BLaER1 treated with 17β-estradiol and CSF1 and Interleukin-3, amounts not matched to agents 10 nM and 100 nM (cell line): ENCODE data around the gene CR1L.

Experiments used
- H3K27ac ChIP-seq, 11 experiments: shearing (Covaris generic); formaldehyde crosslinking; 2 replicates each; pipeline ENCODE4 v1.8.1; 2022
- H3K27me3 ChIP-seq, 11 experiments: shearing (Covaris generic); formaldehyde crosslinking; 2 replicates each; pipeline ENCODE4 v1.8.1; 2022
- H3K36me3 ChIP-seq, 11 experiments: shearing (Covaris generic); formaldehyde crosslinking; 2 replicates each; pipeline ENCODE4 v1.8.1; 2022
- H3K4me1 ChIP-seq, 10 experiments: shearing (Covaris generic); formaldehyde crosslinking; 2 replicates each; pipeline ENCODE4 v1.8.1; 2022
- H3K4me2 ChIP-seq, 11 experiments: shearing (Covaris generic); formaldehyde crosslinking; 2 replicates each; pipeline ENCODE4 v1.8.1; 2022
- H3K4me3 ChIP-seq, 10 experiments: shearing (Covaris generic); formaldehyde crosslinking; 2 replicates each; pipeline ENCODE4 v1.8.1; 2022
- H3K9ac ChIP-seq, 11 experiments: shearing (Covaris generic); formaldehyde crosslinking; 2 replicates each; pipeline ENCODE4 v1.8.1; 2022
- H3K9me3 ChIP-seq, 11 experiments: shearing (Covaris generic); formaldehyde crosslinking; replicated peaks in 1 of 11; 2 replicates each; pipeline ENCODE4 v1.8.1; 2022
- H4K20me1 ChIP-seq, 11 experiments: shearing (Covaris generic); formaldehyde crosslinking; 2 replicates each; pipeline ENCODE4 v1.8.1; 2022
- Cebpa-rat ChIP-seq, 11 experiments: shearing (Covaris generic); IDR thresholded peaks; 2 replicates each; pipeline ENCODE4 v1.8.1; 2022

The CR1L gene

DNA sequence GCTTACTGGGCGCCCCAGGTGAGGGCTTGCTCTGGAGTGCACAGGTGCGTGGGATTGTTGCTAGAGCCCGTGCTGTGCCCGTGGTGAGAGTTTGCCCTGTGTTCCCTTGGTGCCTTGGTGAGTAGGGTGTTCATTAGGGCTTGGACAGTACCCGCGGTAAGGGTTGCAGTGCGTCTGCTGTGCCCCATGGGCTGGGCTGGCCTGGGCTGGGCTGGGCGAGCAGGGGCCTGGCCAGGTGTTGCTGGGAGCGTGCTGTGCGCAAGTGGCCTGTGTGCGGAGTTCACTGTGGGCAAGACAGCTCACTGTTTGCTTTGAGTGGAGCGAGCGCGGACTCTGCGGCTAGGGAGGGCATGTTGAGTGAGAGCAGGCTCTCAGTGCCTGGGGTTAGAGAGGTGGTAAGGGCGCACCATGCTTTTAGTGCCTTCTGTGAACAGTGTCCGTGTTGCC is 725 bp downstream of the CR1L start:
- Histone ChIP-seq H3K36me3 (no peaks in the 10 kb centered on the region), H3K4me2 (no peak overlapping the region), H3K9me3 (peaks cover 0 to 13% (median 11%) of the 10 kb centered on the region in 11 experiments; a peak in 16 of 22 replicates), H3K9ac (no peak overlapping the region), H3K4me1 (no peaks in the 10 kb centered on the region), H3K27ac (no peak overlapping the region), H4K20me1 (no peaks in the 10 kb centered on the region), H3K27me3 (no peaks in the 10 kb centered on the region), H3K4me3 (no peak overlapping the region)
- no peak for TF ChIP-seq Cebpa-rat (IDR thresholded peaks at IDR 0.05)

DNA sequence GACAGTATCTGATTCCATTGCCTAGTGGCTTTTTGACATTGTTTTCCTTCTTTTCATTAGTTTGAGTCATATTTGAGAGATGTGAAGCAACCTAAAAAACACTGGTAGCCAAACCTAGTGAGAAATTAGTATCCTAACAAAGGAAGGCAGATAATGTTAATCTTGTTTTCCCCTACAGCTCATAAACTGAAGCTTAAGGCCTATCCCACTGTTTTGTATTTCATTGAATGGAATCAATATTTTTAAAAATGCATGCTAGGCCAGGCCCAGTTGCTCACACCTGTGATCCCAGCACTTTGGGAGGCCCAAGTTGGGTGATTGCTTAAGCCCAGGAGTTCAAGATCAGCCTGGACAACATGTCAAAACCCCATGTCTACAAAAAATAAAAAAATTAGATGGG is 1.2 kb downstream of the CR1L start:
- H3K36me3 ChIP-seq: no peaks in the 10 kb centered on the region
- H3K4me1 ChIP-seq: no peaks in the 10 kb centered on the region
- H4K20me1 ChIP-seq: no peaks in the 10 kb centered on the region
- peaks cover 0 to 13% (median 11%) of the 10 kb centered on the region in 11 experiments; a peak in 16 of 22 replicates for H3K9me3 ChIP-seq
- no peak for TF ChIP-seq Cebpa-rat (IDR thresholded peaks at IDR 0.05)
- no peak overlapping the region for H3K27ac ChIP-seq
- no peak overlapping the region for H3K4me3 ChIP-seq
- no peak overlapping the region for H3K9ac ChIP-seq
- H3K4me2 ChIP-seq: no peak overlapping the region
- no peaks in the 10 kb centered on the region for H3K27me3 ChIP-seq

DNA sequence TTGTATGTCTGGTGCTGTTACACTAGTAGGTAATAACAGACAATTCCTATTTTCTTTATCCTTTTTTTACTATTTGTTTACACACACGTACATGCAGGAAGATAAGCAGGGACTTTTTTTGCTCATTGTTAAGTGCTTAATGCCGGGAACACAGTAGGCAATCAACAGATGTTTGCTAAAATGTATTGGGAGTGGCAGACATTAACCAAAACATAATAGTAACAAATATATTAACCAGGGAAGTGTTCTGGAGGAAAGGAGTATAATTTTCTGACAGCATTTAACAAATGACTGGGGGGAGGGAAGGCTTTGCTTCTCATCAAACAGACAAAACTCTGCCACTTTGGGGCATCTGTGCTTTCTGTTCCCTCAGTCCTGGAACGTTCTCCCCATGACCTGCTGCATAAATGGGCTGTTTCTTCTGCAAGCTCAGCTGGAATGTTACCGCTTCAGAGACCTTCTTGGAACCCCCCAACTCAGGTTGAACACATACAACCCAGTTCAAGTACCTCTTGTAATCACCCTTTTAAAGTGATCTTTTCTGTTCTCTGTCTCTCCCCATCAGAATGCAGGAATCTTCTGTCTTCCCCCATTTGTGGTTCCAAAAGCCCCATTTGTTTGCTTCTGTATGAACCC is 2.1 kb downstream of the CR1L start:
- Histone ChIP-seq H3K36me3 (no peaks in the 10 kb centered on the region), H3K27ac (no peak overlapping the region), H3K4me3 (no peak overlapping the region), H3K9me3 (peaks cover 0 to 13% (median 11%) of the 10 kb centered on the region in 11 experiments; a peak in 16 of 22 replicates), H4K20me1 (no peaks in the 10 kb centered on the region), H3K4me1 (no peaks in the 10 kb centered on the region), H3K4me2 (no peak overlapping the region), H3K27me3 (no peaks in the 10 kb centered on the region), H3K9ac (no peak overlapping the region)
- TF ChIP-seq Cebpa-rat (IDR thresholded peaks at IDR 0.05): no peak

DNA sequence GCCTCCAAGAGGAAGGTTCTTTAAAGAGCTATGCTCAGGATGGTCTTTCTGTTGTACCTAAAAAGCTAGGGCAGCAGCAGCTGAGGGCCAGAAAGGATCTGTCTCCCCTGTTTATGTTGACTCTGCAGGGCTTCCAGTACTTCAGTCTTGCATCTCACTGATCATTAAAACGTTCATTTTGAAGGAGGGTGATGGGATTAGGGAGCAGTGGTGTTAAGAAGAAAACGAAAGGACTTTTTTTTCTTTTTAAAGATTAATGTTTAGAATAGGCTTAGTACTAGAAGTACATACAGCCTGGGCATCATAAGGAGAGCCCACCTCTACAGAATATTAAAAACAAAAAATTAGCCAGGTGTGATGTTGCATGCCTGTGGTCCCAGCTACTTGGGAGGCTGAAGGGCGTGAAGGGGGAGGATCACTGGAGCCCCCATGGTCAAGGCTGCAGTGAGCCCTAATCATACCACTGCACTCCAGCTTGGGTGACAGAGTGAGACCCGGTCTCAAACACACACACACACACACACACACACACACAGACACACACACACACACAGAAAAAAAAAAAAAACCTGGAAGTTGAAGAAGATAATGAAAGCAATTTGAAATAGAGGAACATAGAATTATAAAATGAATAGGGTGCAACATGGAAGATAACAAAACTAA is 2.9 kb downstream of the CR1L start:
- Histone ChIP-seq H3K9me3 (peaks cover 0 to 13% (median 11%) of the 10 kb centered on the region in 11 experiments; a peak in 16 of 22 replicates), H3K36me3 (no peaks in the 10 kb centered on the region), H4K20me1 (no peaks in the 10 kb centered on the region), H3K27me3 (no peaks in the 10 kb centered on the region), H3K4me1 (no peaks in the 10 kb centered on the region), H3K9ac (no peak overlapping the region), H3K27ac (no peak overlapping the region), H3K4me3 (no peak overlapping the region), H3K4me2 (no peak overlapping the region)
- TF ChIP-seq Cebpa-rat (IDR thresholded peaks at IDR 0.05): no peak

DNA sequence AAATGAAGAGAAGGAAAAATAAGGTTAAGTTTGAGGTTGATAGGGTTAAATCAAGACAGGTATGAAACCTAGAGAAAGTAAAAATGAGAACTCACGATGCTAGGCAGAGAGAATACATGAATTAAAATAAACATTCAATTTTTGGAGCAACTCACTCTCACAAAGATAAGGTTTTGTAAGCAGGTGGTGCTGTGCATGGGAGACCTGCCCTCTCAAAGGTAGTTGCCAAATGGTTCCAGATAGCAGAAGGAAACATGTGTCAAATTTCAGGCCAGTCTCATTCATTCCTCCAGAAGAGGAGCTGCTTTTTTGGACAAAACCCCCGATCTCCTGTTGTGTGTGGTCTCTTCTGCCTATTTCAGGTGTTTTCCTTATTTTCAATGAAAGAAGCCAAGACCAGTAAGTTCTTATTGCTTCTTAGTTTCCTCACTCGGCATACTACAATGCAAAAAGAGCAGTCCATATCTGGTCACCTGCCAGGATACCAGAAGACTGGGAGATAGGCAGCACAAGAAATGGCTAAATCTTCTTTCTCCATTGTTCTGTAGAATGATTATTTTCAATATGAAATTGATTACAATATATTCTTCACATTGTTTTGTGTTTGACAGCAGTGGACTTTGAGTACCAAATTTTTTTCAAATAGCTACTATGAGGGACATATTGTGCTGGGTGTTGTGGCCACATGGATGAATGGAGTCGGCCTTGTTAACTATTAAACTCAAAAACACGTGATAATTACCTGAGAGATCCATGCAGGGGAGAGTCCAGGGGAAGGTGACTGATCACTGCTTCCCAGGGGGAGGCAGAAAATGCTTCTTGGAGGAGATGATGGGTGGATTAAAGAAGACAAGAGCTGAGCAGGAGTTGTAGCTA is 3.6 kb downstream of the CR1L start:
- Histone ChIP-seq H3K4me3 (no peak overlapping the region), H3K27ac (no peak overlapping the region), H3K9me3 (peaks cover 0 to 13% (median 11%) of the 10 kb centered on the region in 11 experiments; a peak in 16 of 22 replicates), H3K4me2 (no peak overlapping the region), H3K27me3 (no peaks in the 10 kb centered on the region), H4K20me1 (no peaks in the 10 kb centered on the region), H3K36me3 (no peaks in the 10 kb centered on the region), H3K9ac (no peak overlapping the region), H3K4me1 (no peaks in the 10 kb centered on the region)
- TF ChIP-seq Cebpa-rat (IDR thresholded peaks at IDR 0.05): no peak

GRCh38 chr1:207649210-207649753 is 4.3 kb downstream of the CR1L start:
- no peak overlapping the region for H3K9ac ChIP-seq
- no peak overlapping the region for H3K4me2 ChIP-seq
- H3K9me3 ChIP-seq: peaks cover 0 to 13% (median 11%) of the 10 kb centered on the region in 11 experiments; a peak in 16 of 22 replicates
- H4K20me1 ChIP-seq: no peaks in the 10 kb centered on the region
- H3K27me3 ChIP-seq: no peaks in the 10 kb centered on the region
- H3K27ac ChIP-seq: no peak overlapping the region
- no peak for TF ChIP-seq Cebpa-rat (IDR thresholded peaks at IDR 0.05)
- no peak overlapping the region for H3K4me3 ChIP-seq
- no peaks in the 10 kb centered on the region for H3K36me3 ChIP-seq
- H3K4me1 ChIP-seq: no peaks in the 10 kb centered on the region

- Histone ChIP-seq H3K36me3 (no peaks in the 10 kb centered on the region), H4K20me1 (no peaks in the 10 kb centered on the region), H3K4me2 (no peak overlapping the region), H3K27ac (no peak overlapping the region), H3K9ac (no peak overlapping the region), H3K4me3 (no peak overlapping the region), H3K4me1 (no peaks in the 10 kb centered on the region), H3K27me3 (no peaks in the 10 kb centered on the region), H3K9me3 (peaks cover 0 to 10% (median 8%) of the 10 kb centered on the region in 11 experiments; a peak in 16 of 22 replicates)
- no peak for TF ChIP-seq Cebpa-rat (IDR thresholded peaks at IDR 0.05)
Measured at GRCh38 chr1:207649865-207650580, 5.1 kb downstream of the CR1L start.

DNA sequence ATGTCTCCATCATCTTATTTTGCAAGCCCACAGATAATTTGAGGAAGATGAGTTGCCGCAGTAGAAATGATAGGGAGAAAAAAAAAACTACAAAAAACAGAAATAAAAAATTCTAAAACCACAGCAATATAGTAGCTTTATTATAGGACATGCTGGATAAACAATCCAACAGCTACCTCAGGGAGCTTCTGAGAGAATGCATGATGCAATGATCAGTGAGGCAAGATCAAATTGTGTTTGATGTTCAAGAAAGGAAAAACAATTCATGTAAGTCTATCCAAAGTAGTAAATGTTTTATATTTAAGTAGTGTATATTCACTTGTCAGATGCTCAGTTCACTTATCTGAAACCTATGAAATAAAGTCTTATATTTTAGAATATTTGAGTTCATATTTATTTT is 6.7 kb downstream of the CR1L start:
- TF ChIP-seq Cebpa-rat (IDR thresholded peaks at IDR 0.05): no peak
- no peaks in the 10 kb centered on the region for H3K9me3 ChIP-seq
- H3K4me1 ChIP-seq: no peaks in the 10 kb centered on the region
- no peak overlapping the region for H3K4me2 ChIP-seq
- H4K20me1 ChIP-seq: no peaks in the 10 kb centered on the region
- H3K27ac ChIP-seq: no peak overlapping the region
- H3K9ac ChIP-seq: no peak overlapping the region
- H3K27me3 ChIP-seq: no peaks in the 10 kb centered on the region
- no peak overlapping the region for H3K4me3 ChIP-seq
- H3K36me3 ChIP-seq: no peaks in the 10 kb centered on the region
